SH-SY5Y (cell line): ENCODE measurements around the gene ANGPTL1.

Experiments
- GATA2 ChIP-seq: IDR thresholded peaks from 2 replicates; pipeline ENCODE4 v1.6.1; 2011; ENCODE audit warnings: mild to moderate bottlenecking, low read depth, low read length
- GATA3 ChIP-seq: IDR thresholded peaks from 2 replicates; pipeline ENCODE4 v1.6.1; 2011; ENCODE audit warnings: low read depth, mild to moderate bottlenecking, low read length, moderate library complexity

DNA sequence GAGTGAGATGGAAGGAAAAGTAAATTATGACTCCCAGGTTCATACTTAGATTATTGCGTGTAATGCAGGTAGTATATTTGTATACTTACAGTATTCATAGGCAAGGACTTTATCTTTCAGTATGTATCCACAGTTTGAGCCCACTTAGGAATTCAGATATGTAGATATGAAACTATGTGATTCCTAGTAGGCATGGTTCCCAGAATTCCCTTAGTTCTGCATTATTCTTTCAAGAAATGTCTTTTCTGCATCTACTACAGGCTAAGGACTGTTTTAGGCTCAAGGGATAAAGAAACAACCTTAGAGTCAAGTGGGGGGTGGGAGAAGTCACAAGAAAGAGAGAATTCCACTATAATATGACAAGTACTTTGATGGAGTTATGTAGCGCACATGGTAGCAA lies 13.8 kb downstream of the ANGPTL1 start:
- no peak for TF ChIP-seq GATA2
- no peak for TF ChIP-seq GATA3
